GM12878 (cell line): ENCODE data around the gene GPR17. TPM values are rescaled to one million over a fixed set of nuclear protein-coding genes. Genes with fewer than 3 reads are reported as not detected.

Experiments used
- ATAC-seq: fragments of 200-7000 bp; cut with Tn5 transposase; 3 replicates; pipeline ENCODE4 v1.9.1; 2020; ENCODE audit warnings: mild to moderate bottlenecking, moderate library complexity
- BruUV-seq: library from RNA; stranded (reverse); fragments of 400-500 nt; replicated peaks from 2 replicates; lab custom pipeline; 2021; lab: Mats Ljungman, UMichigan
- CTCF ChIA-PET: fragments of 300-600 bp; sonication (Branson Sonifier 250); formaldehyde crosslinking; extraction: SDS; loops from one replicate; lab custom pipeline; 2021; ENCODE audit warnings: inconsistent platforms; lab: Yijun Ruan, JAX
- POLR2A ChIA-PET: fragments of 350-600 bp; formaldehyde crosslinking; extraction: SDS; loops from one replicate; lab custom pipeline; 2021; ENCODE audit warnings: inconsistent platforms; lab: Charles Lee
- RAD21 ChIA-PET: fragments of 300-600 bp; sonication (Branson Sonifier 250); formaldehyde crosslinking; loops from one replicate; lab custom pipeline; 2023; ENCODE audit warnings: antibody characterized with exemption; ENCODE audit not compliant: unreplicated experiment; lab: Charles Lee
- SMC1A ChIA-PET: fragments of 300-600 bp; sonication (Branson Sonifier 250); formaldehyde crosslinking; loops from one replicate; lab custom pipeline; 2023; ENCODE audit not compliant: unreplicated experiment, uncharacterized antibody; lab: Charles Lee
- DNase-seq: peaks from one replicate; pipeline ENCODE4 v3.0.0-alpha.2; 2011; ENCODE audit warnings: low read depth, low spot score
- FAIRE-seq: peaks from 3 replicates; lab custom pipeline; 2011; peaks lifted over from hg19 to GRCh38; lab: Jason Lieb, UNC
- H2AFZ ChIP-seq: 2 replicates; pipeline ENCODE4 v1.6.0; 2011; ENCODE audit warnings: low read depth, low read length, control low read depth; ENCODE audit not compliant: control insufficient read depth
- H3K27ac ChIP-seq: 2 replicates; pipeline ENCODE4 v1.5.1; 2011; ENCODE audit warnings: control low read depth; ENCODE audit not compliant: control insufficient read depth, insufficient read depth
- H3K27me3 ChIP-seq, 2 experiments: replicated peaks in 1 of 2; 2 replicates each; pipeline versions ENCODE4 v1.6.0 to v1.6.1; 2011; ENCODE audit warnings: low read length in 1 of 2; ENCODE audit not compliant: control insufficient read depth in 2 of 2, insufficient read depth in 2 of 2
- H3K36me3 ChIP-seq, 2 experiments: 2 replicates each; pipeline ENCODE4 v1.5.1; 2011; ENCODE audit warnings: low read length in 1 of 2; ENCODE audit not compliant: control insufficient read depth in 2 of 2, insufficient read depth in 2 of 2
- H3K4me1 ChIP-seq: 2 replicates; pipeline ENCODE4 v1.6.1; 2011; ENCODE audit warnings: mild to moderate bottlenecking, low read length, moderate library complexity, mixed read lengths; ENCODE audit not compliant: control insufficient read depth, insufficient read depth
- H3K4me2 ChIP-seq: 2 replicates; pipeline ENCODE4 v1.6.0; 2011; ENCODE audit warnings: control low read depth; ENCODE audit not compliant: control insufficient read depth, insufficient read depth
- H3K4me3 ChIP-seq: fragments of 200-600 bp; sonication (generic); 2 replicates; pipeline ENCODE4 v1.5.1; 2016
- H3K79me2 ChIP-seq: 2 replicates; pipeline ENCODE4 v1.6.0; 2011; ENCODE audit warnings: low read length; ENCODE audit not compliant: control insufficient read depth, insufficient read depth
- H3K9ac ChIP-seq: 2 replicates; pipeline ENCODE4 v1.8.0; 2011; ENCODE audit warnings: low read length, control low read depth, mixed read lengths; ENCODE audit not compliant: control insufficient read depth, insufficient read depth
- H3K9me3 ChIP-seq: replicated peaks from 3 replicates; pipeline ENCODE4 v1.5.1; 2011; ENCODE audit warnings: mild to moderate bottlenecking, low read length; ENCODE audit not compliant: control insufficient read depth, insufficient read depth
- H4K20me1 ChIP-seq: 2 replicates; pipeline ENCODE4 v1.6.0; 2011; ENCODE audit not compliant: control insufficient read depth, insufficient read depth
- BCL11A ChIP-seq: IDR thresholded peaks from 2 replicates; pipeline ENCODE4 v1.6.1; 2011; ENCODE audit warnings: low read depth, low read length
- BHLHE40 ChIP-seq, 2 experiments: fragments of 450-650 bp in 1 of 2; IDR thresholded peaks; 2 replicates each; pipeline ENCODE4 v1.6.1; 2011 to 2017; ENCODE audit warnings: low read depth in 2 of 2, borderline replicate concordance in 1 of 2, improper control_type of control experiment in 1 of 2, low read length in 1 of 2, mild to moderate bottlenecking in 1 of 2
- BRCA1 ChIP-seq: IDR thresholded peaks from 2 replicates; pipeline ENCODE4 v1.6.1; 2011; ENCODE audit warnings: low read depth, low read length, improper control_type of control experiment
- E2F4 ChIP-seq: IDR thresholded peaks from 2 replicates; pipeline ENCODE4 v1.6.1; 2012; ENCODE audit warnings: low read depth, low read length, improper control_type of control experiment
- EGR1 ChIP-seq, 2 experiments: IDR thresholded peaks; 1 replicate in 1 of 2; 2 replicates in 1 of 2; pipeline ENCODE4 v1.6.1; 2011 to 2012; ENCODE audit warnings: low read depth in 2 of 2, low read length in 2 of 2, borderline replicate concordance in 1 of 2, mild to moderate bottlenecking in 1 of 2, moderate library complexity in 1 of 2
- POLR2A ChIP-seq: IDR thresholded peaks from 2 replicates; pipeline ENCODE4 v1.6.1; 2011; ENCODE audit warnings: low read depth, mild to moderate bottlenecking, low read length
- PRDM15 ChIP-seq: fragments of 450-650 bp; formaldehyde crosslinking; IDR thresholded peaks from 2 replicates; pipeline ENCODE4 v1.4.0; 2020; ENCODE audit warnings: mild to moderate bottlenecking, moderate library complexity
- RELA ChIP-seq: fragments of 450-650 bp; IDR thresholded peaks from 2 replicates; pipeline ENCODE4 v1.8.0; 2014; ENCODE audit warnings: borderline replicate concordance; ENCODE audit not compliant: partially characterized antibody
- SIN3A ChIP-seq: IDR thresholded peaks from 2 replicates; pipeline ENCODE4 v1.6.1; 2012; ENCODE audit warnings: low read depth, low read length, improper control_type of control experiment
- SIX5 ChIP-seq: IDR thresholded peaks from 2 replicates; pipeline ENCODE4 v1.6.1; 2011; ENCODE audit warnings: mild to moderate bottlenecking, low read depth, low read length, moderate library complexity; ENCODE audit not compliant: severe bottlenecking
- SMC3 ChIP-seq: IDR thresholded peaks from 2 replicates; pipeline ENCODE4 v1.6.1; 2011; ENCODE audit warnings: low read length, improper control_type of control experiment, borderline replicate concordance
- STAT1 ChIP-seq: fragments of 450-650 bp; conservative IDR thresholded peaks from 2 replicates; pipeline ENCODE4 v1.6.1; 2014; ENCODE audit warnings: antibody characterized with exemption, mild to moderate bottlenecking
- TAF1 ChIP-seq: IDR thresholded peaks from 2 replicates; pipeline ENCODE4 v1.6.1; 2011; ENCODE audit warnings: mild to moderate bottlenecking, low read depth, low read length, borderline replicate concordance
- TCF3 ChIP-seq: IDR thresholded peaks from 2 replicates; pipeline ENCODE4 v1.6.1; 2012; ENCODE audit warnings: low read depth, mild to moderate bottlenecking, low read length, borderline replicate concordance; ENCODE audit not compliant: insufficient read depth
- ZBTB40 ChIP-seq: fragments of 450-650 bp; IDR thresholded peaks from 2 replicates; pipeline ENCODE4 v1.6.1; 2016; ENCODE audit warnings: mild to moderate bottlenecking, moderate library complexity, borderline replicate concordance
- ZNF622 ChIP-seq: fragments of 450-650 bp; IDR thresholded peaks from 2 replicates; pipeline ENCODE4 v1.6.1; 2017; ENCODE audit warnings: mild to moderate bottlenecking, inconsistent platforms
- WGBS: methylation state at CpG from one replicate; pipeline ENCODE4 v1.1.6; 2016; ENCODE audit warnings: low lambda C conversion rate; ENCODE audit not compliant: insufficient replicate concordance, insufficient coverage; ENCODE audit errors: missing lambda C conversion rate; 5-methylcytosine and 5-hydroxymethylcytosine counted together
- in situ Hi-C: fragments of 300-500 bp; cut with MboI; formaldehyde crosslinking; loops from 9 replicates; pipeline ENCODE4 v1.14.3; 2018; ENCODE audit warnings: mixed read lengths
- intact Hi-C: fragments of 100-400 bp; cut with micrococcal nuclease; formaldehyde crosslinking; loops from one replicate; pipeline ENCODE4 v1.14.2; 2022; ENCODE audit not compliant: unreplicated experiment
- polyA plus RNA-seq, 11 experiments: library from polyadenylated mRNA; depleted of rRNA in 4 of 11; unstranded in 6 of 11; stranded (reverse) in 5 of 11; fragments of >200 nt; fragmentation: Nextera tagmentation in 4 of 11; fragmentation: Illumina TruSeq in 1 of 11; extraction: Ambion mirVana in 4 of 11; extraction: Trizol in 1 of 11; gene quantifications; 1 replicate in 1 of 11; 2 replicates in 10 of 11; pipeline versions ENCODE4 v1.2.1 to v1.2.3, GENCODE V29; 2011 to 2016; ENCODE audit warnings: inconsistent platforms in 2 of 11, missing spikeins in 2 of 11, low read depth in 1 of 11
- total RNA-seq, 4 experiments: library from RNA; depleted of rRNA in 3 of 4; stranded (reverse); fragments of >200 nt in 3 of 4; fragmentation: Illumina TruSeq in 1 of 4; extraction: Trizol in 1 of 4; gene quantifications; 2 replicates each; pipeline versions ENCODE4 v1.2.1 to v1.2.3, GENCODE V29; 2013 to 2021

The GPR17 gene
- total and polyA plus RNA-seq, 10 of the 15 experiments (the other 5 are each of a cell fraction or from before 2014, with no cell fraction given), result not detected

- no peaks in the 10 kb centered on the region for H3K79me2 ChIP-seq
- no peaks in the 10 kb centered on the region for H4K20me1 ChIP-seq
- peaks cover 3 to 6% of the 10 kb centered on the region in 2 experiments for H3K27me3 ChIP-seq
- intact Hi-C loops (no loop called here), in situ Hi-C loops (no loop called here)
- CTCF ChIA-PET, result no interaction called here
- FAIRE-seq (no peak), ATAC-seq (no peak), DNase-seq (no peak)
- SMC1A ChIA-PET, result no interaction called here
- H3K9ac ChIP-seq, result no peak overlapping the region
- no TSS peak for BruUV-seq
- RAD21 ChIA-PET, result no interaction called here
- H3K27ac ChIP-seq, result no peak overlapping the region
- WGBS, result 51% methylated on average over 20 of the region's 20 CpGs
- POLR2A ChIA-PET, result no interaction called here
- no peak overlapping the region for H3K4me3 ChIP-seq
- H2AFZ ChIP-seq, result no peak overlapping the region
- H3K4me2 ChIP-seq, result no peak overlapping the region
- no peaks in the 10 kb centered on the region for H3K9me3 ChIP-seq
- no peaks in the 10 kb centered on the region for H3K4me1 ChIP-seq
- no peaks in the 10 kb centered on the region for H3K36me3 ChIP-seq
- TF ChIP-seq SMC3 (no peak), ZNF622 (no peak), BHLHE40 (IDR thresholded peaks at IDR 0.05; ENCODE audit: borderline replicate concordance in 1 of 2, low read depth in 2 of 2, low read length in 1 of 2) (no peak), STAT1 (no peak), ZBTB40 (no peak), E2F4 (no peak), SIN3A (no peak), EGR1 (IDR thresholded peaks at IDR 0.05; ENCODE audit: borderline replicate concordance in 1 of 2, low read depth in 2 of 2, low read length in 2 of 2) (no peak), POLR2A (no peak), SIX5 (no peak), TCF3 (no peak), RELA (no peak), BRCA1 (no peak), TAF1 (no peak), PRDM15 (CRISPR knock-in tag) (no peak), BCL11A (no peak)
These were observed 12.9 kb downstream of the GPR17 start for GRCh38 chr2:127658641-127659407.
